GM19452 (cell line): Measurements from ENCODE around the gene WWOX.
A peak's percentile ranks its signal among the peaks of the same experiment; 100 is the strongest.

Source experiments
- ATAC-seq: cut with Tn5 transposase; IDR thresholded peaks from one replicate; pipeline ENCODE4 v1.9.1; 2021; ENCODE audit not compliant: unreplicated experiment

The WWOX gene

GRCh38 chr16:79066561-79066960 lies 967.1 kb downstream of the WWOX start:
- no peak for ATAC-seq

GRCh38 chr16:79067600-79067999 lies 968.1 kb downstream of the WWOX start:
- ATAC-seq, result no peak

GRCh38 chr16:79069121-79069520 lies 969.7 kb downstream of the WWOX start:
- no peak for ATAC-seq

- no peak for ATAC-seq
Observed at GRCh38 chr16:79069633-79070032, 970.2 kb downstream of the WWOX start.

GRCh38 chr16:79071424-79071823 lies 972.0 kb downstream of the WWOX start:
- no peak for ATAC-seq

- no peak for ATAC-seq
Observed at GRCh38 chr16:79072517-79072916, 973.1 kb downstream of the WWOX start.

GRCh38 chr16:79073566-79073965 lies 974.1 kb downstream of the WWOX start:
- no peak for ATAC-seq

- ATAC-seq, result no peak
Observed at GRCh38 chr16:79074541-79074940, 975.1 kb downstream of the WWOX start.

- ATAC-seq, result no peak
Observed at GRCh38 chr16:79074951-79075350, 975.5 kb downstream of the WWOX start.

GRCh38 chr16:79076047-79076767 lies 976.8 kb downstream of the WWOX start:
- no peak for ATAC-seq

GRCh38 chr16:79077346-79077745 lies 977.9 kb downstream of the WWOX start:
- ATAC-seq, result no peak

GRCh38 chr16:79079656-79080420 lies 980.4 kb downstream of the WWOX start:
- no peak for ATAC-seq

- ATAC-seq, result no peak
Observed at GRCh38 chr16:79081297-79082066, 982.0 kb downstream of the WWOX start.

- ATAC-seq, result no peak
Observed at GRCh38 chr16:79082970-79083369, 983.5 kb downstream of the WWOX start.

GRCh38 chr16:79083508-79084299 lies 984.2 kb downstream of the WWOX start:
- no peak for ATAC-seq

- ATAC-seq, result no peak
Observed at GRCh38 chr16:79088971-79089370, 989.5 kb downstream of the WWOX start.

- ATAC-seq, result peak; percentile 71
Observed at GRCh38 chr16:79089735-79090284, 990.4 kb downstream of the WWOX start.

- ATAC-seq, result no peak
Observed at GRCh38 chr16:79090966-79091365, 991.5 kb downstream of the WWOX start.

GRCh38 chr16:79092846-79093245 lies 993.4 kb downstream of the WWOX start:
- ATAC-seq, result no peak

- no peak for ATAC-seq
Observed at GRCh38 chr16:79093554-79093967, 994.1 kb downstream of the WWOX start.

- no peak for ATAC-seq
Observed at GRCh38 chr16:79096246-79096645, 996.8 kb downstream of the WWOX start.
